GM12891 (cell line): Measurements from ENCODE around the gene RTEL1.

Experiments
- POLR2A ChIP-seq: IDR thresholded peaks from 2 replicates; pipeline ENCODE4 v1.6.1; 2011; ENCODE audit warnings: low read depth, low read length, control low read depth
- POLR2AphosphoS5 ChIP-seq: IDR thresholded peaks from 2 replicates; pipeline ENCODE4 v1.6.1; 2011; ENCODE audit warnings: low read depth, low read length, control low read depth

DNA sequence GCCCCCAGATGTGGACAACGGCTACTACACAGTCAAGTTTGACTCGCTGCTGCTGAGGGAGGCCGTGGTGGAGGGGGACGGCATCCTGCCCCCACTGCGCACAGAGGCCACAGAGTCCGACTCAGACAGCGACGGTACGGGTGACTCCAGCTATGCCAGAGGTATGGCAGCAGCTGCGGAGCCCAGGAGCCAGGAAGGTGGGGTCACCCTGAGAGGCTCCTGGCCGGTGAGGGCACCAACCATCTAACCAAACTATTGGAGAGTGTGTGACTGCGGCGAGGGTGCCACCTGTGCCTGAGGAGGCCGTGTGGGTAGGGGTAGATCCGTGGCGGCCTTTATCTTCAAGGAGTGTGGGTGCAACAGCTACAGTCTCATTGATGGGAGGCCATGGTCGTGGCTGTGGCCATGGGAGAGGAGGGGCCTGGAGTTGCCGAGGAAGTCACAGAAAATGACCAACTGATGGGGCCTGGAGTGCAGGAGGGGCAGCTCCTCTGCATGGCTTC lies 75.5 kb downstream of the RTEL1 start:
- TF ChIP-seq POLR2A (no peak), POLR2AphosphoS5 (no peak)
